CD4-positive, alpha-beta memory T cell (primary cell): Measurements from ENCODE around the gene KCND3. TPM values are rescaled to one million over a fixed set of nuclear protein-coding genes. Genes with fewer than 3 reads are reported as not detected.

ENCODE experiments used
- CTCF ChIA-PET: fragments of 350-600 bp; sonication (Branson Sonifier 250); formaldehyde crosslinking; loops from one replicate; lab custom pipeline; 2021; ENCODE audit warnings: inconsistent platforms; ENCODE audit not compliant: partially characterized antibody; lab: Charles Lee
- POLR2A ChIA-PET: fragments of 350-600 bp; sonication (Branson Sonifier 250); formaldehyde crosslinking; loops from one replicate; lab custom pipeline; 2021; ENCODE audit not compliant: partially characterized antibody; lab: Charles Lee
- DNase-seq, 5 donors: peaks; one replicate each; pipeline versions ENCODE4 v3.0.0 to v3.0.0-alpha.2; 2020 to 2022; ENCODE audit warnings: mixed read lengths in 1 of 5
- H3K27ac ChIP-seq: one replicate; pipeline ENCODE4 v1.7.0; 2013; ENCODE audit warnings: low read depth, low read length
- H3K27me3 ChIP-seq: 2 replicates; pipeline ENCODE4 v1.7.0; 2013; ENCODE audit warnings: mild to moderate bottlenecking, low read length, moderate library complexity; ENCODE audit not compliant: insufficient read depth
- H3K36me3 ChIP-seq: 2 replicates; pipeline ENCODE4 v1.7.0; 2013; ENCODE audit warnings: mild to moderate bottlenecking, low read length, moderate library complexity; ENCODE audit not compliant: insufficient read depth
- H3K4me1 ChIP-seq: 2 replicates; pipeline ENCODE4 v1.7.0; 2013; ENCODE audit warnings: mild to moderate bottlenecking, low read length, moderate library complexity; ENCODE audit not compliant: insufficient read depth
- H3K4me3 ChIP-seq, 2 donors: one replicate each; pipeline ENCODE4 v1.7.0; 2013; ENCODE audit warnings: low read length in 2 of 2, mild to moderate bottlenecking in 1 of 2
- H3K9me3 ChIP-seq, 2 donors: one replicate each; pipeline ENCODE4 v1.7.0; 2013; ENCODE audit warnings: low read length in 2 of 2, control low read depth in 1 of 2; ENCODE audit not compliant: control insufficient read depth in 1 of 2
- H3K27ac Mint-ChIP-seq, 7 donors: one replicate each; pipeline ENCODE4 v1.8.0; 2020 to 2021; ENCODE audit warnings: mixed read lengths in 7 of 7, mild to moderate bottlenecking in 6 of 7, inconsistent platforms in 3 of 7, moderate library complexity in 3 of 7
- H3K27me3 Mint-ChIP-seq, 2 donors: one replicate each; pipeline ENCODE4 v1.8.0; 2020 to 2021; ENCODE audit warnings: mixed read lengths in 2 of 2
- H3K36me3 Mint-ChIP-seq, 2 donors: one replicate each; pipeline ENCODE4 v1.8.0; 2020 to 2021; ENCODE audit warnings: mixed read lengths in 2 of 2, inconsistent platforms in 1 of 2, mild to moderate bottlenecking in 1 of 2
- H3K4me1 Mint-ChIP-seq, 4 donors: one replicate each; pipeline ENCODE4 v1.8.0; 2020 to 2021; ENCODE audit warnings: mixed read lengths in 4 of 4, mild to moderate bottlenecking in 1 of 4
- H3K4me3 Mint-ChIP-seq, 8 donors: one replicate each; pipeline ENCODE4 v1.8.0; 2020 to 2021; ENCODE audit warnings: mixed read lengths in 8 of 8, mild to moderate bottlenecking in 7 of 8, moderate library complexity in 6 of 8, inconsistent platforms in 3 of 8
- H3K9me3 Mint-ChIP-seq, 8 donors: one replicate each; pipeline ENCODE4 v1.8.0; 2020 to 2021; ENCODE audit warnings: mixed read lengths in 8 of 8, mild to moderate bottlenecking in 5 of 8, inconsistent platforms in 3 of 8, moderate library complexity in 1 of 8
- intact Hi-C: fragments of 100-400 bp; cut with micrococcal nuclease; formaldehyde crosslinking; loops from one replicate; pipeline ENCODE4 v1.15.1; 2023
- polyA plus RNA-seq, 2 donors: library from polyadenylated mRNA; unstranded; fragments of 300-500 nt; fragmentation: Illumina TruSeq; gene quantifications; one replicate each; pipeline ENCODE4 v1.2.3, GENCODE V29; 2021
- total RNA-seq, 2 experiments: library from RNA; stranded (reverse); gene quantifications; one replicate each; pipeline ENCODE4 v1.2.3, GENCODE V29; 2021

Gene KCND3
- total and polyA plus RNA-seq, 4 experiments from 2014 or later: 0.03 to 0.05 TPM; not detected in 2

DNA sequence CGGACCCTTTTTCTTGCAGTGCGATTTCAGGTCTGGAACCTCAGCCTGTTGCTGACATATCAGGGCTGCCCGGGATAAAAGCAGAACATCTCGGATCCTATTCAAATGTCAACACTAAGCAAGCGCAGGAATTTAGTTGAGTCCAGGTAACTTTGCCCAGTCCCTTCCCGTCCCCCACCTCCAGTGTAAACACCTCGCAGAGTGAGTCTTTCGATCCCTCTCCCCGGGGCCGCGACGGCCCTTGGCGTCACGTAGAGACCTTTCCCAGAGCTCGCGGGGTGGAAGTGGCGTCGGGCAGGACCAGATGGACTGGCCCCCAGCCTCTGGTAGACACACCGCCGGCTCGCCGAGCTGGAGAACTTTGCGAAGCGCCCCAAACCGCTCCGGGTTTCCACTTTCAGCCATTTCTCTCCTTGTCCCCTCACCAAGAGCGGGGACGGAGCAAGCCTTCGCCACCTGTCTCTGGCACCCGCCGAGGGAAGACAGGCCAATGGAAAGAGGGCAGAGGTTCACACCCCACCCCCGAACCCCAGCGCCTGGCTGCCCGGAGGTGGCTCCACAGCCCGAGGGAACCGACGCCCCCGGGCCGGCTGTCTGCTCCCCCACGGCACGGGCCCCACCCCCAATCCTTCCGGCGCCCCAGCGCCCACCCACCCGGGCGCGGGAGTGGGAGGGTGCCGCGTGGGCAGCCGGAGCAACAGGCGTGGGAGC lies 570 bp downstream of the KCND3 start:
- no peak overlapping the region for H3K27ac ChIP-seq
- H3K36me3 ChIP-seq: no peaks in the 10 kb centered on the region
- peak overlapping the region; percentile 52 to 80 (median 67) for H3K4me3 Mint-ChIP-seq
- ChIA-PET CTCF (no interaction called here), POLR2A (no interaction called here)
- H3K9me3 ChIP-seq: no peaks in the 10 kb centered on the region
- no peak overlapping the region for H3K27ac Mint-ChIP-seq
- peaks cover 11% of the 10 kb centered on the region for H3K4me1 ChIP-seq
- H3K4me1 Mint-ChIP-seq: peaks cover 3 to 32% (median 17%) of the 10 kb centered on the region in 4 donors
- no peaks in the 10 kb centered on the region for H3K9me3 Mint-ChIP-seq
- H3K27me3 ChIP-seq: peaks cover 7% of the 10 kb centered on the region
- no peak for DNase-seq
- H3K27me3 Mint-ChIP-seq: peaks cover 53 to 65% of the 10 kb centered on the region in 2 donors
- intact Hi-C loops: no loop called here
- no peaks in the 10 kb centered on the region for H3K36me3 Mint-ChIP-seq
- no peak overlapping the region for H3K4me3 ChIP-seq

DNA sequence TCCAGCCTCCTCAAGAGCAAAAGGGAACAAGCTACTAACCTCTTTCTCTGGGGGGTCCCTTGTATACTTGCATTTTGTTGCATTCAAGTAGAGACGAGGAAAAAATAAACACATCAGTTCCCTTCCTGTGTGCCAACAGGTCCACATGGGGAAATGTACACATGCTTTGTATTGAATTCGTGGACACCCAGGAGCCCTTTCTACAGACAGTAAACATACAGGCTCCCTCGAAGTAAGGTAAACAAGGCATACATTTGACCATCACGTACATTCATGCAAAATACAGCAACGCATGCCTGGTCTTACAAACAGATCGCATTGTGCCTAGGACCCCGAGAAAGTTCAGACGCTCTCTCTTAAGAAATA lies 1.1 kb downstream of the KCND3 start:
- no peaks in the 10 kb centered on the region for H3K36me3 ChIP-seq
- H3K27ac Mint-ChIP-seq: no peak overlapping the region
- H3K27me3 Mint-ChIP-seq: peaks cover 53 to 65% of the 10 kb centered on the region in 2 donors
- H3K4me3 ChIP-seq: no peak overlapping the region
- no peaks in the 10 kb centered on the region for H3K9me3 ChIP-seq
- POLR2A ChIA-PET: no interaction called here
- peaks cover 11% of the 10 kb centered on the region for H3K4me1 ChIP-seq
- intact Hi-C loops: no loop called here
- H3K4me3 Mint-ChIP-seq: peak overlapping the region; percentile 52 to 80 (median 67)
- no peak for DNase-seq
- H3K27ac ChIP-seq: no peak overlapping the region
- H3K9me3 Mint-ChIP-seq: no peaks in the 10 kb centered on the region
- peaks cover 3 to 32% (median 17%) of the 10 kb centered on the region in 4 donors for H3K4me1 Mint-ChIP-seq
- H3K36me3 Mint-ChIP-seq: no peaks in the 10 kb centered on the region
- H3K27me3 ChIP-seq: peaks cover 7% of the 10 kb centered on the region
- CTCF ChIA-PET: no interaction called here

DNA sequence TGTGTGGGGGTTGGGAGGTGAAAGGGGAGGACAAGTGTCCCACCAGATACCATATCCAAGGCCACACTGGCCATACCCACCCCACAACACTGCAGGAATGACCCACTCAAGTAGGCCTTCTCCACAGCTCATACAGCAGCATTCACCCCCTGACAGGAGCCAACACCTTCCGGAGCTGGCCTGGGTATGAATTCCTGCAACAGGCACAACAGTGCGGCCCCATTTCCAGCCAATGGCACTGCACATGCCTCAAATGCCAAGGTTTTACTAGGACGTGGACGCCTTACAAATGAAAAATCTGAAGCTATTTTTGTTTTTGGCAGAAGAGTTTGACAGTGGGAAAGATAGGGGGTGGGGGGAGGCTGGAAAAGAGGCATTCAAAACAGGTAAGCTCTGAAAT lies 2.0 kb downstream of the KCND3 start:
- H3K27me3 ChIP-seq: peaks cover 7% of the 10 kb centered on the region
- POLR2A ChIA-PET: no interaction called here
- Mint-ChIP-seq H3K4me3 (peak overlapping the region in 1 of 8 donors; percentile 36), H3K4me1 (peaks cover 3 to 30% (median 17%) of the 10 kb centered on the region in 4 donors), H3K27me3 (peaks cover 46 to 56% of the 10 kb centered on the region in 2 donors), H3K36me3 (no peaks in the 10 kb centered on the region), H3K27ac (no peak overlapping the region), H3K9me3 (peaks cover 0 to 3% (median 0%) of the 10 kb centered on the region in 8 donors)
- DNase-seq: no peak
- H3K9me3 ChIP-seq: no peaks in the 10 kb centered on the region
- intact Hi-C loops: no loop called here
- CTCF ChIA-PET: no interaction called here
- H3K4me3 ChIP-seq: no peak overlapping the region
- H3K4me1 ChIP-seq: peaks cover 11% of the 10 kb centered on the region
- no peak overlapping the region for H3K27ac ChIP-seq
- no peaks in the 10 kb centered on the region for H3K36me3 ChIP-seq

DNA sequence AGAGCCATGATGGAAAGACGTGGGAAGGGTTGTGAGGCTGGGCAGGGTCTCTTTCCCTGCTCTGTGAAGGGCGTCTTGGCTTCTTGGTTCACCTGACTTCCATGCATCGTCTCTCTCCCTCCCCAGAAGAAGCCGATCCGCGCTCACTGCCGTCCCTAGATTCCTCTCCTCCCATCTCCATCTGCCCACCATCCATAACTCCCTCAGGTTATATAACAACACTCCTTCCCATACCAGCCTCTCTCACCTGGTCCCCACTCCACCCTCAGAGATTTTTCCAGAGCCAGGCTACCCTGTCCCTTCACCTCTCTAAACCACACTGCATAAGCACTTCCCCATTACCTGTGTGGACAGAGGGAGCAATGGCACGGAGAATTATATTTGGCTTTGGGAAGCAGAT lies 6.0 kb downstream of the KCND3 start:
- ChIA-PET CTCF (no interaction called here), POLR2A (no interaction called here)
- Mint-ChIP-seq H3K27me3 (peaks cover 30 to 36% of the 10 kb centered on the region in 2 donors), H3K27ac (peak overlapping the region in 1 of 7 donors; percentile 23), H3K4me3 (no peak overlapping the region), H3K4me1 (peaks cover 0 to 3% (median 1%) of the 10 kb centered on the region in 4 donors), H3K36me3 (no peaks in the 10 kb centered on the region), H3K9me3 (peaks cover 0 to 3% (median 0%) of the 10 kb centered on the region in 8 donors)
- intact Hi-C loops: no loop called here
- Histone ChIP-seq H3K4me3 (no peak overlapping the region), H3K4me1 (peaks cover under 1% of the 10 kb centered on the region), H3K27ac (no peak overlapping the region), H3K9me3 (no peaks in the 10 kb centered on the region), H3K36me3 (no peaks in the 10 kb centered on the region), H3K27me3 (peaks cover 9% of the 10 kb centered on the region)
- no peak for DNase-seq

DNA sequence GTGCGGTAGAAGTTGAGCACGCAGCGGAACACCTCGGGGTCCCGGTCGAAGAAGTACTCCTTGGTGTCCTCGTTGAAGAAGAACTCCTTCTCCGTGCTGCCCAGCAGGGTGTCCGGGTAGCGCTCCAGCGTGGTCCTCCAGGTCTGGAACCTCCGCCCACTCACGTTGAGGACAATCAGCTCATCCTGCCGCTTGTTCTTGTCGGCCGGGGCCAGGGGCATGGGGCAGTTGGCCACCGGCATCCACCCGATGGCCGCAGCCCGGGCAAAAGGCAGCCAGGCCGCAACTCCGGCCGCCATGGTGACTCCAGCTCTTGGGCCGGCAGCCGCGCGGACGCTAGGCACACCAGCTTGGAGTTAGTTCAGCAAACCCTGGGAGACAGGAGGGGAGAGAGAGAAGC lies 7.0 kb downstream of the KCND3 start:
- H3K27ac ChIP-seq: no peak overlapping the region

DNA sequence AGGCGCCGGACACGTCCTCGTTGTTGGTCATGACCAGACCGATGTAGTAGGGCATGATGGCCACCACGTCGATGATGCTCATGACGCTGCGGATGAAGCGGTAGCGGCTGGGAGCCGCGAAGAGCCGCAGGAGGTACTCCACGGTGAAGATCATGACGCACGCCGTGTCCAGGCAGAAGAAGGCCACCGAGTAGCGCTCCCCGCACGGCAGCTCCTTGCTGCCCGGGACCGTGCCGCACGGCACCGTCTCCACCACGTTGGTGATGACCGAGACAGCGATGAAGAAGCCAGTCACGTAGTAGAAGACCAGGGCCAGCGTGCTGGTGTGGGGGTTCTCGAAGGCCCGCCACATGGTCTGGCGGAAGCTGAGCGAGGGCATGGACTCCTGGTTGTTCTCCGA lies 7.6 kb downstream of the KCND3 start:
- no peaks in the 10 kb centered on the region for H3K4me1 Mint-ChIP-seq
- H3K36me3 ChIP-seq: no peaks in the 10 kb centered on the region
- POLR2A ChIA-PET: no interaction called here
- no peak overlapping the region for H3K27ac Mint-ChIP-seq
- DNase-seq: no peak
- no peaks in the 10 kb centered on the region for H3K36me3 Mint-ChIP-seq
- no peak overlapping the region for H3K27ac ChIP-seq
- H3K9me3 ChIP-seq: no peaks in the 10 kb centered on the region
- no peak overlapping the region for H3K4me3 ChIP-seq
- H3K27me3 Mint-ChIP-seq: peaks cover 28 to 38% of the 10 kb centered on the region in 2 donors
- no peaks in the 10 kb centered on the region for H3K4me1 ChIP-seq
- intact Hi-C loops: no loop called here
- peaks cover 8% of the 10 kb centered on the region for H3K27me3 ChIP-seq
- peaks cover 0 to 3% (median 0%) of the 10 kb centered on the region in 8 donors for H3K9me3 Mint-ChIP-seq
- CTCF ChIA-PET: no interaction called here
- no peak overlapping the region for H3K4me3 Mint-ChIP-seq

More for the DNA sequence above, 7.0 kb downstream of the KCND3 start:
- no peaks in the 10 kb centered on the region for H3K36me3 Mint-ChIP-seq
- Histone ChIP-seq H3K4me3 (no peak overlapping the region), H3K36me3 (no peaks in the 10 kb centered on the region), H3K27me3 (peaks cover 12% of the 10 kb centered on the region), H3K9me3 (no peaks in the 10 kb centered on the region), H3K4me1 (no peaks in the 10 kb centered on the region)
- ChIA-PET CTCF (no interaction called here), POLR2A (no interaction called here)
- H3K27ac Mint-ChIP-seq: no peak overlapping the region
- H3K4me3 Mint-ChIP-seq: no peak overlapping the region
- no peaks in the 10 kb centered on the region for H3K4me1 Mint-ChIP-seq
- H3K9me3 Mint-ChIP-seq: peaks cover 0 to 3% (median 0%) of the 10 kb centered on the region in 8 donors
- no peak for DNase-seq
- intact Hi-C loops: no loop called here
- H3K27me3 Mint-ChIP-seq: peaks cover 32 to 42% of the 10 kb centered on the region in 2 donors

DNA sequence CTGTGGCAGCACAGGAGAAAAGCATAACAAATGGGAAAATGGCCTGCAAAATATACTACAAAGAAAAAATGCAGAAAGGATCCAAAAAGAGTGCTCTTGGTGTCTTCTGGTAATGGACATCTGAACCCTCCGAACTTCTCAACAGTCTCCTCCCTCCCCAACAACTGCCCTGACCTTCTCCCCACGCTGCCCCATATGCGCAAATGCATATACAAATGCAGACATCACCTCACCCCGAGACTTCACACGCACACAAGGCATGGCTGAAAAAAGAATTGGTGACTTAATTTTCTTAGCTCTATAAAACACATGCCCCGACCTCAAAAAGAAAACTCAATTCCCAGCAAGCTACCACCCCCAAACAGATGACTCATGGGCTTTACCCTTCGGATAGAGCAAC lies 8.4 kb downstream of the KCND3 start:
- Histone ChIP-seq H3K9me3 (no peaks in the 10 kb centered on the region), H3K27ac (no peak overlapping the region), H3K36me3 (no peaks in the 10 kb centered on the region), H3K4me3 (no peak overlapping the region), H3K4me1 (no peaks in the 10 kb centered on the region), H3K27me3 (peaks cover 8% of the 10 kb centered on the region)
- intact Hi-C loops: no loop called here
- Mint-ChIP-seq H3K4me1 (no peaks in the 10 kb centered on the region), H3K27ac (no peak overlapping the region), H3K9me3 (peaks cover 0 to 3% (median 0%) of the 10 kb centered on the region in 8 donors), H3K4me3 (no peak overlapping the region), H3K36me3 (no peaks in the 10 kb centered on the region), H3K27me3 (peaks cover 28 to 38% of the 10 kb centered on the region in 2 donors)
- ChIA-PET CTCF (interaction anchor here (0.6 kb wide), 1 partner anchor 1691 kb away, joined by 3 read pairs; no protein-coding TSS in a partner anchor), POLR2A (no interaction called here)
- DNase-seq: no peak
